ENCODE data around the gene PNRC1.

Gene PNRC1

GRCh38 chr6:89079511-89080234, 878 bp upstream of the PNRC1 start:
- ChIA-PET CTCF (interaction anchor here (0.8 to 2.3 kb wide), 4 partner anchors 9 to 659 kb away, joined by 3 to 17 read pairs (median 3); no protein-coding TSS in a partner anchor), POLR2A (interaction anchor here (0.6 to 1.8 kb wide), 11 partner anchors 9 to 1253 kb away, joined by 3 to 17 read pairs (median 5); partner anchors contain the start of genes PM20D2 and RNGTT)
- TF ChIP-seq, protein P1, sequence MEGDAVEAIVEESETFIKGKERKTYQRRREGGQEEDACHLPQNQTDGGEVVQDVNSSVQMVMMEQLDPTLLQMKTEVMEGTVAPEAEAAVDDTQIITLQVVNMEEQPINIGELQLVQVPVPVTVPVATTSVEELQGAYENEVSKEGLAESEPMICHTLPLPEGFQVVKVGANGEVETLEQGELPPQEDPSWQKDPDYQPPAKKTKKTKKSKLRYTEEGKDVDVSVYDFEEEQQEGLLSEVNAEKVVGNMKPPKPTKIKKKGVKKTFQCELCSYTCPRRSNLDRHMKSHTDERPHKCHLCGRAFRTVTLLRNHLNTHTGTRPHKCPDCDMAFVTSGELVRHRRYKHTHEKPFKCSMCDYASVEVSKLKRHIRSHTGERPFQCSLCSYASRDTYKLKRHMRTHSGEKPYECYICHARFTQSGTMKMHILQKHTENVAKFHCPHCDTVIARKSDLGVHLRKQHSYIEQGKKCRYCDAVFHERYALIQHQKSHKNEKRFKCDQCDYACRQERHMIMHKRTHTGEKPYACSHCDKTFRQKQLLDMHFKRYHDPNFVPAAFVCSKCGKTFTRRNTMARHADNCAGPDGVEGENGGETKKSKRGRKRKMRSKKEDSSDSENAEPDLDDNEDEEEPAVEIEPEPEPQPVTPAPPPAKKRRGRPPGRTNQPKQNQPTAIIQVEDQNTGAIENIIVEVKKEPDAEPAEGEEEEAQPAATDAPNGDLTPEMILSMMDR (IDR thresholded peaks at IDR 0.05; ENCODE audit: control extremely low read depth, extremely low read depth, low read depth, missing control alignments): no peak
- peak; percentile 35 for DNase-seq (ENCODE audit: extremely low spot score)

DNA sequence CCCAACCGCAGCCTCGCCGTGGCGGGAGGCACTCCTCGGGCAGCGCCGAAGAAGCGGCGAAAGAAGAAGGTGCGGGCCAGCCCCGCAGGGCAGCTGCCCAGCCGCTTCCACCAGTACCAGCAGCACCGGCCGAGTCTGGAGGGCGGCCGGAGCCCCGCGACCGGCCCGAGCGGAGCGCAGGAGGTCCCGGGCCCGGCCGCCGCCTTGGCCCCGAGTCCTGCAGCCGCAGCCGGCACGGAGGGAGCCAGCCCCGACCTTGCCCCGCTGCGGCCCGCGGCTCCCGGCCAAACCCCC, 525 bp downstream of the PNRC1 start:
- ChIA-PET CTCF (interaction anchor here (0.7 to 2.3 kb wide), 4 partner anchors 8 to 98 kb away, joined by 3 to 17 read pairs (median 4); no protein-coding TSS in a partner anchor), POLR2A (interaction anchor here (0.6 to 1.8 kb wide), 11 partner anchors 9 to 718 kb away, joined by 3 to 17 read pairs (median 5); partner anchors contain the start of genes PM20D2 and RNGTT)
- TF ChIP-seq, protein P1 (IDR thresholded peaks at IDR 0.05; ENCODE audit: control extremely low read depth, extremely low read depth, low read depth, missing control alignments): no peak
- DNase-seq (ENCODE audit: extremely low spot score): no peak

- peak; percentile 94 for DNase-seq (ENCODE audit: extremely low spot score)
- TF ChIP-seq, protein P1 (IDR thresholded peaks at IDR 0.05; ENCODE audit: control extremely low read depth, extremely low read depth, low read depth, missing control alignments): no peak
- CTCF ChIA-PET: interaction anchor here (1.0 kb wide), 1 partner anchor 9 kb away, joined by 4 read pairs; no protein-coding TSS in a partner anchor
- POLR2A ChIA-PET: interaction anchor here (0.6 to 1.8 kb wide), 7 partner anchors 11 to 718 kb away, joined by 3 to 17 read pairs (median 5); partner anchors contain the start of genes PM20D2 and RNGTT
Measured at GRCh38 chr6:89081423-89082322, 1.1 kb downstream of the PNRC1 start.

DNA sequence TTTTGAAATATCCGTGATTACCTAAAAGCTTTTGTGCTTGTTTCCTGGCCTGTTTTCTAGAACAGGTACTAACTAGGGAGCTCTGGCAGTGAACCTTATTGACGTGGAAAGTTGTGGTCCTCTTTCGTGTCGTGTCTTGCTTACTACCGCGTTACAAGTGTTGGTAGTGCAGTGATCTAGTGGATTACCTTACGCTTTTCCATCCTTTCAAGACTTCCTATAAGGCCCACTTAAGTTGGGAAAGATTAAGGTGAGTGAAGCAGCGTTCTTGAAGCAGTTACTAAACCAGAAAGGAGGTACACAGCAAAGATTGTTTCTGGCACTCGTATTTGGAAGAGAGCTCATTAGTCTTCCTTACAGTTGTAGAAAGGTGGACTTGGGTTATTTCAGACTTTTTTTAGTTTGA, 1.9 kb downstream of the PNRC1 start:
- POLR2A ChIA-PET: no interaction called here
- CTCF ChIA-PET: interaction anchor here (1.8 to 1.9 kb wide), 2 partner anchors 10 to 290 kb away, joined by 4 to 6 read pairs; no protein-coding TSS in a partner anchor
- DNase-seq (ENCODE audit: extremely low spot score): no peak
- TF ChIP-seq, protein P1 (IDR thresholded peaks at IDR 0.05; ENCODE audit: control extremely low read depth, extremely low read depth, low read depth, missing control alignments): no peak

DNA sequence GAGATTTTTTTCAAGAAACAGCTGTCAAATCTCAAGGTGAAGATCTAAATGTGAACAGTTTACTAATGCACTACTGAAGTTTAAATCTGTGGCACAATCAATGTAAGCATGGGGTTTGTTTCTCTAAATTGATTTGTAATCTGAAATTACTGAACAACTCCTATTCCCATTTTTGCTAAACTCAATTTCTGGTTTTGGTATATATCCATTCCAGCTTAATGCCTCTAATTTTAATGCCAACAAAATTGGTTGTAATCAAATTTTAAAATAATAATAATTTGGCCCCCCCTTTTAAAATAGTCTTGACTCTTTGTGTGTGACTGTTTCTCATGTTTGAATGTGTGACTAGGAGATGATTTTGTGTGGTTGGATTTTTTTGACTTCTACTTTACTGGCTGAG, 4.0 kb downstream of the PNRC1 start:
- TF ChIP-seq, protein P1 (IDR thresholded peaks at IDR 0.05; ENCODE audit: control extremely low read depth, extremely low read depth, low read depth, missing control alignments): no peak
- ChIA-PET POLR2A (no interaction called here), CTCF (interaction anchor here (1.9 kb wide), 1 partner anchor 8 kb away, joined by 4 read pairs; no protein-coding TSS in a partner anchor)
- DNase-seq (ENCODE audit: extremely low spot score): no peak

GRCh38 chr6:89084954-89085353, 4.4 kb downstream of the PNRC1 start:
- TF ChIP-seq, protein P1 (IDR thresholded peaks at IDR 0.05; ENCODE audit: control extremely low read depth, extremely low read depth, low read depth, missing control alignments): no peak
- CTCF ChIA-PET: interaction anchor here (0.7 to 1.5 kb wide), 2 partner anchors 10 to 63 kb away, joined by 3 read pairs; no protein-coding TSS in a partner anchor
- POLR2A ChIA-PET: interaction anchor here (0.5 kb wide), 1 partner anchor 125 kb away, joined by 4 read pairs; no protein-coding TSS in a partner anchor
- DNase-seq (ENCODE audit: extremely low spot score): no peak
